ENCODE measurements around the gene GPHN.

GRCh38 chr14:66717561-66718140 lies 209.7 kb downstream of the GPHN start:
- TF ChIP-seq CTCF (IDR thresholded peaks at IDR 0.05), result no peak
- TF ChIP-seq POLR2AphosphoS5 (IDR thresholded peaks at IDR 0.05), result no peak
- no peak for TF ChIP-seq POLR2A (IDR thresholded peaks at IDR 0.05)

Measured in prostate gland (tissue), 2 donors.